Measurements from ENCODE around the gene CDC27.
"Not testable (repeated sequence)": the region's sequence is repeated elsewhere in the genome, so short reads cannot be mapped to it uniquely, and the experiment has no call there.

CDC27 gene

GRCh38 chr17:47078801-47079200, 110.3 kb downstream of the CDC27 start:
- Histone ChIP-seq H3K27ac (ENCODE audit: insufficient read depth in 1 of 2, low read depth in 1 of 2, low read length in 2 of 2, poor library complexity in 1 of 2, severe bottlenecking in 2 of 2) (no peak overlapping the region), H3K9me3 (ENCODE audit: control extremely low read depth in 1 of 5, control insufficient read depth in 4 of 5, insufficient read depth in 2 of 5, low read depth in 1 of 5, low read length in 4 of 5) (no peaks in the 10 kb centered on the region), H3K36me3 (ENCODE audit: control insufficient read depth in 4 of 4, insufficient read depth in 4 of 4, low read length in 3 of 4) (peaks cover 3 to 6% (median 4%) of the 10 kb centered on the region in 4 experiments), H3K4me3 (ENCODE audit: control insufficient read depth in 1 of 7, extremely low read depth in 1 of 7, insufficient read depth in 4 of 7, low read depth in 2 of 7, low read length in 6 of 7) (no peak overlapping the region), H3K27me3 (replicated peaks in 2 of 5; ENCODE audit: control insufficient read depth in 4 of 5, insufficient read depth in 5 of 5, low read length in 4 of 5) (no peaks in the 10 kb centered on the region), H3K4me1 (ENCODE audit: control extremely low read depth in 1 of 4, control insufficient read depth in 4 of 4, insufficient read depth in 4 of 4, low read length in 3 of 4) (peaks cover 0 to 4% (median 0%) of the 10 kb centered on the region in 4 experiments)
- CTCF ChIA-PET = no interaction called here
- WGBS (ENCODE audit: insufficient coverage) = 100% methylated on average over 1 of the region's 3 CpGs
- POLR2A ChIA-PET = no interaction called here
- DNase-seq = no peak

GRCh38 chr17:47077576-47077975, 111.5 kb downstream of the CDC27 start:
- ChIA-PET POLR2A (interaction anchor here (0.6 to 0.7 kb wide), 2 partner anchors 14 to 55 kb away, joined by 3 read pairs; no protein-coding TSS in a partner anchor), CTCF (interaction anchor here (0.8 kb wide), 1 partner anchor 8 kb away, joined by 3 read pairs; no protein-coding TSS in a partner anchor)
- DNase-seq = no peak
- Histone ChIP-seq H3K27me3 (replicated peaks in 2 of 5; ENCODE audit: control insufficient read depth in 4 of 5, insufficient read depth in 5 of 5, low read length in 4 of 5) (no peaks in the 10 kb centered on the region), H3K4me1 (ENCODE audit: control extremely low read depth in 1 of 4, control insufficient read depth in 4 of 4, insufficient read depth in 4 of 4, low read length in 3 of 4) (peaks cover 0 to 15% (median 9%) of the 10 kb centered on the region in 4 experiments), H3K4me3 (ENCODE audit: control insufficient read depth in 1 of 7, extremely low read depth in 1 of 7, insufficient read depth in 4 of 7, low read depth in 2 of 7, low read length in 6 of 7) (no peak overlapping the region), H3K9me3 (ENCODE audit: control extremely low read depth in 1 of 5, control insufficient read depth in 4 of 5, insufficient read depth in 2 of 5, low read depth in 1 of 5, low read length in 4 of 5) (no peaks in the 10 kb centered on the region), H3K27ac (ENCODE audit: insufficient read depth in 1 of 2, low read depth in 1 of 2, low read length in 2 of 2, poor library complexity in 1 of 2, severe bottlenecking in 2 of 2) (no peak overlapping the region), H3K36me3 (ENCODE audit: control insufficient read depth in 4 of 4, insufficient read depth in 4 of 4, low read length in 3 of 4) (peaks cover 3 to 6% (median 4%) of the 10 kb centered on the region in 4 experiments)
- no CpG with 5 or more reads among the region's 2 CpGs for WGBS (ENCODE audit: insufficient coverage)

GRCh38 chr17:47076171-47076570, 112.9 kb downstream of the CDC27 start:
- ChIA-PET POLR2A (no interaction called here), CTCF (interaction anchor here (1.4 kb wide), 1 partner anchor 13 kb away, joined by 5 read pairs; no protein-coding TSS in a partner anchor)
- no peak for DNase-seq
- Histone ChIP-seq H3K27me3 (replicated peaks in 2 of 5; ENCODE audit: control insufficient read depth in 4 of 5, insufficient read depth in 5 of 5, low read length in 4 of 5) (no peaks in the 10 kb centered on the region), H3K4me1 (ENCODE audit: control extremely low read depth in 1 of 4, control insufficient read depth in 4 of 4, insufficient read depth in 4 of 4, low read length in 3 of 4) (peaks cover 0 to 28% (median 22%) of the 10 kb centered on the region in 4 experiments), H3K4me3 (ENCODE audit: control insufficient read depth in 1 of 7, extremely low read depth in 1 of 7, insufficient read depth in 4 of 7, low read depth in 2 of 7, low read length in 6 of 7) (no peak overlapping the region), H3K9me3 (ENCODE audit: control extremely low read depth in 1 of 5, control insufficient read depth in 4 of 5, insufficient read depth in 2 of 5, low read depth in 1 of 5, low read length in 4 of 5) (no peaks in the 10 kb centered on the region), H3K36me3 (ENCODE audit: control insufficient read depth in 4 of 4, insufficient read depth in 4 of 4, low read length in 3 of 4) (peaks cover 2 to 5% (median 3%) of the 10 kb centered on the region in 4 experiments), H3K27ac (ENCODE audit: insufficient read depth in 1 of 2, low read depth in 1 of 2, low read length in 2 of 2, poor library complexity in 1 of 2, severe bottlenecking in 2 of 2) (no peak overlapping the region)
- 100% methylated on average over 1 of the region's 1 CpG for WGBS (ENCODE audit: insufficient coverage)

- H3K27ac ChIP-seq (ENCODE audit: insufficient read depth in 1 of 2, low read depth in 1 of 2, low read length in 2 of 2, poor library complexity in 1 of 2, severe bottlenecking in 2 of 2); DNase-seq; H3K4me3 ChIP-seq (ENCODE audit: control insufficient read depth in 1 of 7, extremely low read depth in 1 of 7, insufficient read depth in 4 of 7, low read depth in 2 of 7, low read length in 6 of 7); H3K27me3 ChIP-seq (replicated peaks in 2 of 5; ENCODE audit: control insufficient read depth in 4 of 5, insufficient read depth in 5 of 5, low read length in 4 of 5); H3K36me3 ChIP-seq (ENCODE audit: control insufficient read depth in 4 of 4, insufficient read depth in 4 of 4, low read length in 3 of 4); H3K9me3 ChIP-seq (ENCODE audit: control extremely low read depth in 1 of 5, control insufficient read depth in 4 of 5, insufficient read depth in 2 of 5, low read depth in 1 of 5, low read length in 4 of 5); POLR2A ChIA-PET: not testable (repeated sequence)
- no CpG with 5 or more reads among the region's 1 CpG for WGBS (ENCODE audit: insufficient coverage)
- H3K4me1 ChIP-seq (ENCODE audit: control extremely low read depth in 1 of 4, control insufficient read depth in 4 of 4, insufficient read depth in 4 of 4, low read length in 3 of 4) = peaks cover 0 to 34% (median 28%) of the 10 kb centered on the region in 4 experiments
- CTCF ChIA-PET = interaction anchor here (1.2 to 1.6 kb wide), 2 partner anchors 10 to 15 kb away, joined by 3 to 4 read pairs; no protein-coding TSS in a partner anchor
These were observed 114.7 kb downstream of the CDC27 start for GRCh38 chr17:47074361-47074760.

GRCh38 chr17:47073629-47074028, 115.5 kb downstream of the CDC27 start:
- peaks cover 0 to 34% (median 28%) of the 10 kb centered on the region in 4 experiments for H3K4me1 ChIP-seq (ENCODE audit: control extremely low read depth in 1 of 4, control insufficient read depth in 4 of 4, insufficient read depth in 4 of 4, low read length in 3 of 4)
- H3K4me3 ChIP-seq (ENCODE audit: control insufficient read depth in 1 of 7, extremely low read depth in 1 of 7, insufficient read depth in 4 of 7, low read depth in 2 of 7, low read length in 6 of 7); DNase-seq; H3K9me3 ChIP-seq (ENCODE audit: control extremely low read depth in 1 of 5, control insufficient read depth in 4 of 5, insufficient read depth in 2 of 5, low read depth in 1 of 5, low read length in 4 of 5); H3K27me3 ChIP-seq (replicated peaks in 2 of 5; ENCODE audit: control insufficient read depth in 4 of 5, insufficient read depth in 5 of 5, low read length in 4 of 5); H3K27ac ChIP-seq (ENCODE audit: insufficient read depth in 1 of 2, low read depth in 1 of 2, low read length in 2 of 2, poor library complexity in 1 of 2, severe bottlenecking in 2 of 2); POLR2A ChIA-PET; H3K36me3 ChIP-seq (ENCODE audit: control insufficient read depth in 4 of 4, insufficient read depth in 4 of 4, low read length in 3 of 4): not testable (repeated sequence)
- CTCF ChIA-PET = interaction anchor here (1.2 to 1.6 kb wide), 2 partner anchors 11 to 15 kb away, joined by 3 to 4 read pairs; no protein-coding TSS in a partner anchor
- 50% methylated on average over 2 of the region's 4 CpGs for WGBS (ENCODE audit: insufficient coverage)

- H3K4me1 ChIP-seq (ENCODE audit: control extremely low read depth in 1 of 4, control insufficient read depth in 4 of 4, insufficient read depth in 4 of 4, low read length in 3 of 4) = peaks cover 0 to 34% (median 28%) of the 10 kb centered on the region in 4 experiments
- H3K27ac ChIP-seq (ENCODE audit: insufficient read depth in 1 of 2, low read depth in 1 of 2, low read length in 2 of 2, poor library complexity in 1 of 2, severe bottlenecking in 2 of 2) = no peak overlapping the region
- ChIA-PET CTCF (interaction anchor here (1.6 kb wide), 1 partner anchor 12 kb away, joined by 4 read pairs; no protein-coding TSS in a partner anchor), POLR2A (no interaction called here)
- no peaks in the 10 kb centered on the region for H3K9me3 ChIP-seq (ENCODE audit: control extremely low read depth in 1 of 5, control insufficient read depth in 4 of 5, insufficient read depth in 2 of 5, low read depth in 1 of 5, low read length in 4 of 5)
- peak overlapping the region in 3 of 7 experiments; percentile 13 to 21 (median 19) for H3K4me3 ChIP-seq (ENCODE audit: control insufficient read depth in 1 of 7, extremely low read depth in 1 of 7, insufficient read depth in 4 of 7, low read depth in 2 of 7, low read length in 6 of 7)
- peak; percentile 49 to 90 (median 87) for DNase-seq
- H3K27me3 ChIP-seq (replicated peaks in 2 of 5; ENCODE audit: control insufficient read depth in 4 of 5, insufficient read depth in 5 of 5, low read length in 4 of 5) = no peaks in the 10 kb centered on the region
- 0% methylated on average over 2 of the region's 5 CpGs for WGBS (ENCODE audit: insufficient coverage)
- peaks cover 0 to under 1% (median 0%) of the 10 kb centered on the region in 4 experiments for H3K36me3 ChIP-seq (ENCODE audit: control insufficient read depth in 4 of 4, insufficient read depth in 4 of 4, low read length in 3 of 4)
These were observed 116.2 kb downstream of the CDC27 start for GRCh38 chr17:47072886-47073285.

- H3K27me3 ChIP-seq (replicated peaks in 2 of 5; ENCODE audit: control insufficient read depth in 4 of 5, insufficient read depth in 5 of 5, low read length in 4 of 5); DNase-seq; H3K36me3 ChIP-seq (ENCODE audit: control insufficient read depth in 4 of 4, insufficient read depth in 4 of 4, low read length in 3 of 4); CTCF ChIA-PET; POLR2A ChIA-PET; H3K9me3 ChIP-seq (ENCODE audit: control extremely low read depth in 1 of 5, control insufficient read depth in 4 of 5, insufficient read depth in 2 of 5, low read depth in 1 of 5, low read length in 4 of 5); H3K4me3 ChIP-seq (ENCODE audit: control insufficient read depth in 1 of 7, extremely low read depth in 1 of 7, insufficient read depth in 4 of 7, low read depth in 2 of 7, low read length in 6 of 7): not testable (repeated sequence)
- Histone ChIP-seq H3K4me1 (ENCODE audit: control extremely low read depth in 1 of 4, control insufficient read depth in 4 of 4, insufficient read depth in 4 of 4, low read length in 3 of 4) (peaks cover 0 to 41% (median 32%) of the 10 kb centered on the region in 4 experiments), H3K27ac (ENCODE audit: insufficient read depth in 1 of 2, low read depth in 1 of 2, low read length in 2 of 2, poor library complexity in 1 of 2, severe bottlenecking in 2 of 2) (peak overlapping the region in 1 of 2 experiments; percentile 14)
- no CpG with 5 or more reads among the region's 2 CpGs for WGBS (ENCODE audit: insufficient coverage)
These were observed 117.9 kb downstream of the CDC27 start for GRCh38 chr17:47071171-47071570.

All from common myeloid progenitor, CD34-positive (primary cell).